Thyroid gland (tissue), 4 donors: Measurements from ENCODE around the gene TTC33. TPM values are rescaled to one million over a fixed set of nuclear protein-coding genes. Genes with fewer than 3 reads are reported as not detected.

Source experiments
- DNase-seq, 2 donors: peaks; one replicate each; pipeline ENCODE4 v3.0.0-alpha.2; 2019
- H3K27ac ChIP-seq, 3 donors: fragments of 200-600 bp; sonication (generic); 1 replicate in 2 of 3; 2 replicates in 1 of 3; pipeline ENCODE4 v1.5.1; 2016 to 2019; ENCODE audit warnings: mild to moderate bottlenecking in 1 of 3, moderate library complexity in 1 of 3
- H3K27me3 ChIP-seq: fragments of 200-600 bp; sonication (generic); one replicate; pipeline ENCODE4 v1.5.1; 2019
- H3K36me3 ChIP-seq, 2 donors: fragments of 200-600 bp; sonication (generic); one replicate each; pipeline ENCODE4 v1.5.1; 2016 to 2019
- H3K4me1 ChIP-seq, 2 donors: fragments of 200-600 bp; sonication (generic); one replicate each; pipeline ENCODE4 v1.5.1; 2017 to 2019
- H3K4me3 ChIP-seq, 3 donors: fragments of 200-600 bp; sonication (generic); replicated peaks in 1 of 3; 1 replicate in 2 of 3; 2 replicates in 1 of 3; pipeline ENCODE4 v1.5.1; 2016; ENCODE audit warnings: mild to moderate bottlenecking in 1 of 3
- H3K9me3 ChIP-seq: fragments of 200-600 bp; sonication (generic); one replicate; pipeline ENCODE4 v1.5.1; 2017
- CTCF ChIP-seq, 6 experiments: fragments of 200-600 bp in 3 of 6; fragments of 450-650 bp in 3 of 6; sonication (generic) in 3 of 6; IDR thresholded peaks; one replicate each; pipeline ENCODE4 v1.5.1; 2016 to 2019; ENCODE audit warnings: antibody characterized with exemption in 6 of 6, mild to moderate bottlenecking in 2 of 6, inconsistent platforms in 1 of 6, moderate library complexity in 1 of 6
- POLR2A ChIP-seq, 2 donors: fragments of 450-650 bp; IDR thresholded peaks; one replicate each; pipeline ENCODE4 v1.6.1; 2017; ENCODE audit warnings: antibody characterized with exemption in 2 of 2, mild to moderate bottlenecking in 2 of 2, moderate library complexity in 1 of 2
- WGBS, 2 donors: methylation state at CpG; one replicate each; pipeline ENCODE4 v1.1.5; 2017; 5-methylcytosine and 5-hydroxymethylcytosine counted together
- intact Hi-C: fragments of 100-400 bp; cut with DNase I; formaldehyde crosslinking; loops from one replicate; pipeline ENCODE4 v1.15.1; 2023
- total RNA-seq, 4 donors: library from RNA; depleted of rRNA; stranded (reverse); fragments of >200 nt; gene quantifications; one replicate each; pipeline ENCODE4 v1.2.3, GENCODE V29; 2016

The TTC33 gene
- total RNA-seq, 4 donors from 2014 or later = 18.7 to 35.2 (median 24.9) TPM

- TF ChIP-seq CTCF (IDR thresholded peaks at IDR 0.05) (no peak), POLR2A (IDR thresholded peaks at IDR 0.05) (no peak)
- Histone ChIP-seq H3K27me3 (no peaks in the 10 kb centered on the region), H3K36me3 (no peaks in the 10 kb centered on the region), H3K27ac (no peak overlapping the region), H3K4me3 (no peak overlapping the region), H3K9me3 (no peaks in the 10 kb centered on the region), H3K4me1 (peaks cover 0 to 4% of the 10 kb centered on the region in 2 donors)
- intact Hi-C loops = no loop called here
- no peak for DNase-seq
- WGBS, 2 donors = 96% methylated on average over 1 of the region's 1 CpG
These were observed 28.4 kb upstream of the TTC33 start for GRCh38 chr5:40784027-40784653.

- H3K27ac ChIP-seq = no peak overlapping the region
- H3K4me3 ChIP-seq = no peak overlapping the region
- H3K27me3 ChIP-seq = no peaks in the 10 kb centered on the region
- H3K9me3 ChIP-seq = no peaks in the 10 kb centered on the region
- DNase-seq = peak; percentile 12 to 41
- peaks cover 0 to 4% of the 10 kb centered on the region in 2 donors for H3K4me1 ChIP-seq
- no peaks in the 10 kb centered on the region for H3K36me3 ChIP-seq
- intact Hi-C loops = no loop called here
- TF ChIP-seq POLR2A (IDR thresholded peaks at IDR 0.05) (no peak), CTCF (IDR thresholded peaks at IDR 0.05) (no peak)
These were observed 26.2 kb upstream of the TTC33 start for GRCh38 chr5:40781843-40782409.

- Histone ChIP-seq H3K27ac (no peak overlapping the region), H3K27me3 (no peaks in the 10 kb centered on the region), H3K36me3 (peaks cover 6 to 7% of the 10 kb centered on the region in 2 donors), H3K9me3 (no peaks in the 10 kb centered on the region), H3K4me1 (peaks cover 0 to 4% of the 10 kb centered on the region in 2 donors), H3K4me3 (no peak overlapping the region)
- intact Hi-C loops = no loop called here
- no peak for TF ChIP-seq POLR2A (IDR thresholded peaks at IDR 0.05)
- no peak for TF ChIP-seq CTCF (IDR thresholded peaks at IDR 0.05)
- DNase-seq = no peak
- WGBS, 2 donors = 96 to 98% methylated on average over 3 of the region's 3 CpGs
These were observed 25.1 kb upstream of the TTC33 start for GRCh38 chr5:40780858-40781257.

- H3K9me3 ChIP-seq = no peaks in the 10 kb centered on the region
- H3K4me1 ChIP-seq = peaks cover 0 to 4% of the 10 kb centered on the region in 2 donors
- no peak for TF ChIP-seq CTCF (IDR thresholded peaks at IDR 0.05)
- no peak for TF ChIP-seq POLR2A (IDR thresholded peaks at IDR 0.05)
- no peaks in the 10 kb centered on the region for H3K27me3 ChIP-seq
- intact Hi-C loops = no loop called here
- no peak overlapping the region for H3K27ac ChIP-seq
- 89 to 92% methylated on average over 5 of the region's 5 CpGs for WGBS, 2 donors
- peaks cover 13 to 14% of the 10 kb centered on the region in 2 donors for H3K36me3 ChIP-seq
- no peak overlapping the region for H3K4me3 ChIP-seq
- no peak for DNase-seq
These were observed 24.4 kb upstream of the TTC33 start for GRCh38 chr5:40780199-40780598.

GRCh38 chr5:40779561-40779960 is 23.8 kb upstream of the TTC33 start:
- Histone ChIP-seq H3K27ac (no peak overlapping the region), H3K27me3 (no peaks in the 10 kb centered on the region), H3K4me1 (peaks cover 0 to 4% of the 10 kb centered on the region in 2 donors), H3K9me3 (no peaks in the 10 kb centered on the region), H3K36me3 (peaks cover 19 to 20% of the 10 kb centered on the region in 2 donors), H3K4me3 (no peak overlapping the region)
- DNase-seq = no peak
- 92 to 95% methylated on average over 6 of the region's 6 CpGs for WGBS, 2 donors
- TF ChIP-seq CTCF (IDR thresholded peaks at IDR 0.05) = no peak
- no peak for TF ChIP-seq POLR2A (IDR thresholded peaks at IDR 0.05)
- intact Hi-C loops = no loop called here
